Smooth muscle cell of the brain vasculature (primary cell): ENCODE data around the gene COL6A1.

Experiments
- DNase-seq: peaks from one replicate; pipeline ENCODE4 v3.0.0-alpha.2; 2012; ENCODE audit warnings: low read depth, low spot score

COL6A1 gene

GRCh38 chr21:45994086-45994661, 12.6 kb downstream of the COL6A1 start:
- DNase-seq = no peak

- no peak for DNase-seq
Measured at GRCh38 chr21:45994759-45995685, 13.5 kb downstream of the COL6A1 start.

DNA sequence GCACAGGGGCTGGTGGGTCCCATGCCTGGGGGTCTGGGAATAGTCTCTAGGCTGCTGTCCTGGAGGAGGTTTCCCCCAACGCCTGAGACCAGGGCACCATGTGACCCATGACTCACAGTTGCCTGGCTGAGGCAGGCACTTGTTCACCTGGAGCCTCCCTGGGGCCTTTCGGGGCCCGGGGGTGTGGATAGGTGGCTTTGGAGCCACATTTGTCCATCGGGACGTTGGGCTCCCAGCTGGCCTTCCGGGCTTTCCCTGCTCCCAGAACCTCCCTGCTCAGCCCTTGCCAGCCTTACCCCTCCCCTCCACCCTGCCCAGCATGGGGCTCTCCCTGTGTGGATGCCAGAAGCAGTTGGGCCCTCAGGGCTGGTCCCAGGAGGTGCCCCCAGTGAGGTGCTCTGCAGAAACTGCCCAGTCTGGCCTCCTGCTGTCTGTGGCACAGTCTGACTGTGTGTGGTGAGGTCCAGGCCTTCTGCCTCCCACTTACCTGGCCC, 14.2 kb downstream of the COL6A1 start:
- DNase-seq = no peak

DNA sequence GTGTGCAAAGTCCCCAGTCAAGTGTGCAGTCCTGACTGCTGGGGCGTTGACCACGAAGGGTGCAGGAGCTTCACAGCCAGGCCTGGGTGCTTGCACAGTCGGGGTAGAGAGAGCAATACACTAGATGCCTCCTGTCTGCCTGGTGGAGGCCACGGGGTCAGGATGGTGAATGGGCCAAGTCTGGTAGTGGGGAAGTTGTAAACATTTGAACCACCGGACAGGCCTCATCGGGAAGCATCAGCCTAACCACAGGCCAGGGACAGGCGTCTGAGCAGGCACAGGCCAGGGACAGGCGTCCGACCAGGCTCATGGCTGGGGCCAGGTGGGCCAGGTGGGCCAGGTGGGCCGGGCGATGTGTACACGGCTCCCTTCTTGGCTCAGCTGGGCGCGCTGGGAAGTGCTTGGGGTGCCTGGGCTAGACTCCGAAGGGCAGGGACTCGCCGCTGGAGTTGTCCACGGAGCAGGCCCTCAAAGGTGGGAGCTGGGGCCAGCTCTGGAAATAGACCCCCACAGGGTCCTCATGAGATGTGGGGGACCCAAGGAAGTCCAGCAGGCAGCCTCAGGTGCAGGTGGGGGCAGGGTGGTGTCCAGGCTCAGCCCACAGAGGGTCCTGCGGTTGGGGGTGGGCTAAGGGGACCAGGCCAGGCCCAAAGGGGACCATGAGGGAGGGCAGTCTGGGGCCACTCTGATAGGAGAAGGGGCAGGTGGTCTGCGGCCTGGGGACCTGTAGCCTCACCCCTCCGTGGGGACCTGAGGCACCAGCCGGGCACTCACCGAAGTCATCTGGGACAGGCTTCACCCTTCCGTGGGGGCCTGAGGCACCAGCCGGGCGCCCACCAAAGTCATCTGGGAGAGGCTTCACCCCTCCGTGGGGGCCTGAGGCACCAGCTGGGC, 15.0 kb downstream of the COL6A1 start:
- no peak for DNase-seq

DNA sequence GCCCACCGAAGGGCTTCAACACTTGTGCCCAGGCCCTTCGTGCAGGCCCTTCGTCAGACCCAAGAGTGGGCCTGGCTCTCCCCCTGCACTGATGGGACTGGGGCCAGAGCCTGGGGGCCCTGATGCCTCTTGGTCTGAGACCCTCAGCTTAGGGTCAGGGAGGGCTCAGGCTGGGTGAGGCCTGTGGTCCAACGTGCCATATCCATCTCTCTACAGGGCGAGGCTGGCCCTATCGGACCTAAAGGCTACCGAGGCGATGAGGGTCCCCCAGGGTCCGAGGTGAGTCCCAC, 15.6 kb downstream of the COL6A1 start:
- DNase-seq = no peak

DNA sequence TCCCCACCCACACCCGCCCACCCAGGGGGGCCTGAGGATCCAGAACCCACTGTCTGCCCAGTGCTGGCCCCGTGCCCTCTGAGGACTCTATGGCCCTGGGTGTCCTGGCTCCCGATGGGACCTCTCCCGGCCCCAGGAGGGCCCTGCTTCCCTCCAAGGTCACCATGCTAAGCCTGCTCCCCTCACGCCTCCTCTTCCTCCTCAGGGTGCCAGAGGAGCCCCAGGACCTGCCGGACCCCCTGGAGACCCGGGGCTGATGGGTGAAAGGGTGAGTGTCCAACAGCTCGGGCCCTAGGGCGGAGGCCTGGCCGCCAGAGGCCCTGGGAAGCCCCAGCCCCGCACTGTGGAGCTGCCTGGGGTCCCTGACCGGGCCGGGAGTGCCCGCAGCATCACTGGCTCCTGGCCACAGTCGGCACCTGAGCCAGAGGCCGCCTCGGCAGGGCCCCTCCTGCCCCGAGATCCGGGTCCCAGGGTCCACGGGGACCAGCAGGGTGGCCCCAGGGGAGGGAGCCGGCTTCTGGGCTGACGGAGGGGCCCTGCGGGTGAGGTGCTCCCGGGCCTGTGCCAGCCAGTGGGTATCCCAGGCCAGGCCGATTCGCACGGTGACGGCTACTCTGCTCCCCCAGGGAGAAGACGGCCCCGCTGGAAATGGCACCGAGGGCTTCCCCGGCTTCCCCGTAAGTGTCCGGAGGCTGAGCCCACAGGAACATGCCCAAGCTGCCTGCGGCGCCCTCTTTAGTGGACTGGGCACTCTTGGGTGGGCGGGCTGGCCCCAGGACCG, 16.1 kb downstream of the COL6A1 start:
- DNase-seq = no peak

GRCh38 chr21:45998276-45998701, 16.7 kb downstream of the COL6A1 start:
- no peak for DNase-seq

DNA sequence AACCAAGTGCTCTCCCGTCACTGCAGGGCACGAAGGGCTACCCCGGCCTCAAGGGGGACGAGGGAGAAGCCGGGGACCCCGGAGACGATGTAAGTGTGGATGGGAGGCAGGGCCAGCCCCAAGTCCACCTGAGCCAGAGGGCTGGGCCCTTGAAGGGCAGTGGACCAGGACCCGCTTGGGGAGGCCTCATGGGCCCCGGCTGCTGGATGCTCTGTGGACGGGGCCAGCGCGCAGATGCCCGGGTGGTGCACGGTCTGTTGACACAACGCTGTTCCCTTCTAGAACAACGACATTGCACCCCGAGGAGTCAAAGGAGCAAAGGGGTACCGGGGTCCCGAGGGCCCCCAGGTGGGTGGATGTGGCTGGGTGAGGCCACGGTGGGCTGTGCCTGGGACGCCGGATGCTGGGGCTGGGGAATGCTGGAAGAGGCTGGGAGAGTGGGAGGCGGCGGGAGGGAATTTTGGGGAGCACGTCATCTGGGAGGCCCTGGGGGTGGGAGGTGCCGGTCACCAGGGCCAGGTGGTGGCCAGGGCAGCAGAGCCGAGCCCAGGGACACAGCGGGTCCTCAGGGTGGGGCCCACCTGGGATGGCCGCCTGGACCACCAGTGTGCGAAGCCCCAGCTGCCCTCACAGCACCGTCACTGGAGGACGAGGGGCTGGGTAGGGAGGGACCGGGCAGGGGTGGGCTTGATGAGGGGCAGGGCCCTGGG, 17.5 kb downstream of the COL6A1 start:
- DNase-seq = no peak

DNA sequence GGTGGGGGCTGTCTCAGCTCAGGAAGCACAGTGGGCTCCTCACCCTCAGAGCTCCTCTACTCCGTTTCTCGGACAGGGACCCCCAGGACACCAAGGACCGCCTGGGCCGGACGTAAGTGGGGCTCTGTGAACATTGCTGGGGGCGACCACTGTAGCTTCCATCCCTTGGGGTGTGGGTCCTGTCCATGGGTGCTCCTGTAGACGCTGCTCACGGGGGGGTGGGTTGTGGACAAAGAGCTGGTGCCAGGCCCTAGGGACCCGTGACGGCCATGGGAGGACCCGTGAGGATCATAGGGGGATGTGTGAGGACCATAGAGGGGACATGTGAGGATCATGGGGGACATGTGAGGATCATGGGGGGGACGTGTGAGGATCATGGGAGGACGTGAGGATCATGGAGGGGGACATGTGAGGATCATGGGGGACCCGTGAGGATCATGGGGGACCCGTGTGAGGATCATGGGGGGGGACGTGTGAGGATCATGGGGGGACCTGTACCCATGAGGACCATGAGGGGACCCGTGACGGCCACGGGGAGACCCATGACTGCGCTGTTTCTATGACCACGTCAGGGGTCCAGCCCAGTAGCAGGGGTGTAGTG, 18.1 kb downstream of the COL6A1 start:
- DNase-seq = no peak

DNA sequence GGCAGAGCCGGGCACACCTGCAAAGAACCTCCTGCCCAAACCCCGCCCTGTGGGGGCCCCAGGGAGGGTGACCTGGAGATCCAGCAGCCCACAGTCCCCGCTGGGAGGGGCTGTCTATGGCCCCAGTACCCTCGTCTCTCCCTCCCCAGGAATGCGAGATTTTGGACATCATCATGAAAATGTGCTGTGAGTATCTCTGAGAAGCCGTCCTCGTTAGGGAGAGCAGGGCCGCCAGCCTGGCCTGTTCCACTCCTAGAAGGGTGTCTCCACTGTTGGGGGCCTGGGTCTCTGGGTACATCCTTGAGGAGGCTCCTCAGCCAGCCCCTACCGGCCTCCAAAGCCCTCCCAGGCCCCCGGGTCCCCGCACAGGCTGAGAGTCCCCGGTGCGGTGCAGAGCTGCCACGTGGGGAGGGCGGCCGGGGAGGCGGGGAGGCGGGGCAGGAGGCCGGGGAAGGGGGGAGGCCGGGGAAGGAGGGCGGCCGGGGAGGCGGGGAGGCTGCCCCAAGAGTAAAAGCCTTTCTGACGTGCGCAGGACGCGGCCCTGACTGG, 18.7 kb downstream of the COL6A1 start:
- no peak for DNase-seq

DNA sequence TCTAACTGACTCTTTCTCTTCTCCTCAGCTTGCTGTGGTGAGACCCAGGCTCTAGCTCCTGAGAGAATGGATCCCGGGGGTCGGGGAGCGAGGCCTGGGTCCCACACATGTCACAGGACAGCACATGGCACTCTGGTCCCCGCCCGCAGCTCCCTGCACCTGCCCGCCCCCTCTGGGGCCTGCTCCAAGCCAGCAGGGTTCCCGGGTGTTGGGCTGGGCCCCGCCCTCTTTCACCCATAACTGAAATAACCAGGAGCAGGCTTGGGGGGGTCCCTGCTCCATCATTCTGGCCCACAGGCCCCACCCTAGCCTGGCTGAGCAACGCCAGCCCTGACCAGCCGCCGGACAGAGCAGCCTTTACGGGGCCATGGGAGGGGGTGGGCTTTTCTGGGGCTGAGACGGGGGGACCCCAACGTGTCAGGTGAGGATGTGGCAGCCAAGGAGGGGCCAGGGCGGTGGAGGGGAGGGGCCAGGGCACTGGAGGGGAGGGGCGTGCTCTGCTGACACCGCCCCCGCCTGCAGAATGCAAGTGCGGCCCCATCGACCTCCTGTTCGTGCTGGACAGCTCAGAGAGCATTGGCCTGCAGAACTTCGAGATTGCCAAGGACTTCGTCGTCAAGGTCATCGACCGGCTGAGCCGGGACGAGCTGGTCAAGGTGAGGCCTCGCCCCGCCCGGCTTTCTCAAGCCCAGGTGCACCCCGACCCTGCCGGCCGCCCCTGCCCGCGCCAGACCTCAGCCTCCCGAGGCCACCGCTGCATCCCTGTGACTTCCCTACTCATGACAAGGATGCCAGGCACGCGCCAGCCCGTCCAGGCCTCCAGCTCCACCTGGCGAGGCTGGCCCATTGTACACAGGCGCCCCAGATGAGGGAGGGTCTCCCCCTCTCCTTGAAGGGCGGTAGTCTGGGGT, 19.4 kb downstream of the COL6A1 start:
- no peak for DNase-seq

DNA sequence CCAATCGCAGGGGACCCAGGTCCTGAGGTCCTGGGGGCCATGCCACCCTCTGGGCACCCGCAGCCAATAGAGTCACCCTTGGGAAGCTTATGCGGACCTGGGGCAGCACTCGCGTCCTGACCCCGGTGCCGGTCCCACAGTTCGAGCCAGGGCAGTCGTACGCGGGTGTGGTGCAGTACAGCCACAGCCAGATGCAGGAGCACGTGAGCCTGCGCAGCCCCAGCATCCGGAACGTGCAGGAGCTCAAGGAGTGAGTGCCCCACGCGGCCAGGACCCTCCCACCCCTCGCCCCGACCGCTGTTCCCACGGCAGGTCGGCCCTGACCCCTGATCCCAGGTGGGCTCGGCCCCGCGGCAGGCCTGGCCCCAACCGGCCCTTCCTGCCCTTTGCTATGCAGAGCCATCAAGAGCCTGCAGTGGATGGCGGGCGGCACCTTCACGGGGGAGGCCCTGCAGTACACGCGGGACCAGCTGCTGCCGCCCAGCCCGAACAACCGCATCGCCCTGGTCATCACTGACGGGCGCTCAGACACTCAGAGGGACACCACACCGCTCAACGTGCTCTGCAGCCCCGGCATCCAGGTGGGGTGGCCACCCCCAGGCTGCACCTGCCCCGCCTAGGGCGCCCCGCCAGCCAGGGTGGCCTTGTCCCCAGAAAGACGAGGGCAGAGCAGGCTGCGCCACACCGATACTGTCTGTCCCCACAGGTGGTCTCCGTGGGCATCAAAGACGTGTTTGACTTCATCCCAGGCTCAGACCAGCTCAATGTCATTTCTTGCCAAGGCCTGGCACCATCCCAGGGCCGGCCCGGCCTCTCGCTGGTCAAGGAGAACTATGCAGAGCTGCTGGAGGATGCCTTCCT, 20.5 kb downstream of the COL6A1 start:
- DNase-seq = no peak

DNA sequence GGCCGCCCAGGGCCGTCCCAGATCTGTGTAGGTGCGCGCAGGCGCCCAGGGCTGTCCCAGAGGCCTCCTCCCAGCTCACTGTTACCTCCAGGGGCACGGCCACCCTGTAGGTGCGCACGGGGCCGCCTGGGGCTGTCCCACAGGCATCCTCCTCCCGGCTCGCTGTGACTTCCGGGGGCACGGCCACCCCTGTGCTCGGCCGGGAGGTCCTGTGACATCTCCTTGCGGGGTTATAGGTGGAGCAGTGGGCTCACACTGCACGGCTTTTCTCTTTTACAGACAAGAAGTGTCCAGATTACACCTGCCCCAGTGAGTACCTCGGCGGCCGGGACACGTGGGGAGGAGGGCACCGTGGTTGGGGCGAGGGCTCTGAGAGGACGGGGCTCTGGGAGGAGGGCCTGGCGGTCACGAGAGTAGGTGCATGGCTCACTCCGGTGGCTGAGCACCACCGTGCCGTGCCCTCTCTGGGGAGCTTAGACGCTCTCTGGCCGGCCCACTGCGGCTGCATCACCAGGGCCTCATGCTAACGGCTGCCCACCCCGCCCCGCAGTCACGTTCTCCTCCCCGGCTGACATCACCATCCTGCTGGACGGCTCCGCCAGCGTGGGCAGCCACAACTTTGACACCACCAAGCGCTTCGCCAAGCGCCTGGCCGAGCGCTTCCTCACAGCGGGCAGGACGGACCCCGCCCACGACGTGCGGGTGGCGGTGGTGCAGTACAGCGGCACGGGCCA, 21.4 kb downstream of the COL6A1 start:
- no peak for DNase-seq

- no peak for DNase-seq
Measured at GRCh38 chr21:46003575-46004007, 22.0 kb downstream of the COL6A1 start.

- no peak for DNase-seq
Measured at GRCh38 chr21:46004168-46004861, 22.7 kb downstream of the COL6A1 start.

DNA sequence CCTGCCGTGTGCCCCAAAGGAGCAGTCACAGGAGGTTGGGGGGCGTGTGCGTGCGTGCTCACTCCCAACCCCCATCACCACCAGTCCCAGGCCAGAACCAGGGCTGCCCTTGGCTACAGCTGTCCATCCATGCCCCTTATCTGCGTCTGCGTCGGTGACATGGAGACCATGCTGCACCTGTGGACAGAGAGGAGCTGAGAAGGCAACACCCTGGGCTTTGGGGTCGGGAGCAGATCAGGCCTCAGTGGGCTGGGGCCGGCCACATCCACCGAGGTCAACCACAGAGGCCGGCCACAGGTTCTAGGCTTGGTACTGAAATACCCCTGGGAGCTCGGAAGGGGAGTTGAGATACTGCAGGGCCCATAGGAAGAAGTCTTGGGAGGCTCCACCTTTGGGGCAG, 23.5 kb downstream of the COL6A1 start:
- no peak for DNase-seq

DNA sequence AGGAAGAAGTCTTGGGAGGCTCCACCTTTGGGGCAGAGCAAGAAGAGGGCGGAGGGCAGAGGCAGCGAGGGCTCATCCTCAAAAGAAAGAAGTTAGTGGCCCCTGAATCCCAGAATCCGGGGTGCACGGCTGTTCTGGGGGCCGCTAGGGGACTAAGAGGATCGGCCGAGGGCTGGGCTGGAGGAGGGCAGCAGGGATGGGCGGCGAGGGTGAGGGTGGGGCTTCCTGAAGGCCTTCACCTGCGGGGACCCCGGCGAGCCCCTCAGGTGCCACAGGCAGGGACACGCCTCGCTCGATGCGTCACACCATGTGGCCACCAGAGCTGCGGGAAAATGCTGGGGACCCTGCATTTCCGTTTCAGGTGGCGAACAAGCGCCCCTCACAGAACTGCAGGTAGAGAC, 23.9 kb downstream of the COL6A1 start:
- DNase-seq = no peak
